ENCODE data around the gene TIA1. TPM values are rescaled to one million over a fixed set of nuclear protein-coding genes. Genes with fewer than 3 reads are reported as not detected.

TIA1 gene
- total RNA-seq, 1 experiment from 2014 or later, result 94.1 TPM

- no peak for ATAC-seq
- no peak overlapping the region for H3K4me3 ChIP-seq (replicated peaks in 1 of 2; ENCODE audit: low read depth in 1 of 2, low read length in 2 of 2)
- ChIA-PET RAD21 (ENCODE audit: low non-redundant PET in 1 of 2, low total read pairs in 2 of 2, uncharacterized antibody in 2 of 2, unreplicated experiment in 2 of 2) (no interaction called here), CTCF (no interaction called here), POLR2A (no interaction called here)
- H3K27ac ChIP-seq (ENCODE audit: low read depth, low read length), result no peak overlapping the region
- no peaks in the 10 kb centered on the region for H3K9me3 ChIP-seq (ENCODE audit: control insufficient read depth in 1 of 2, insufficient read depth in 1 of 2, low read depth in 1 of 2, low read length in 2 of 2)
- no peak for DNase-seq (ENCODE audit: low read depth, low spot score)
- H3K4me1 ChIP-seq (ENCODE audit: control insufficient read depth in 1 of 2, insufficient read depth in 2 of 2, low read length in 2 of 2), result no peaks in the 10 kb centered on the region
- no peaks in the 10 kb centered on the region for H3K9me2 ChIP-seq (ENCODE audit: insufficient read depth)
- H3K79me2 ChIP-seq (ENCODE audit: insufficient read depth, low read length), result no peaks in the 10 kb centered on the region
- H4K20me1 ChIP-seq (ENCODE audit: insufficient read depth), result no peaks in the 10 kb centered on the region
- no peak overlapping the region for H3K9ac ChIP-seq (ENCODE audit: low read length)
- peaks cover 17 to 54% of the 10 kb centered on the region in 2 experiments; a peak in 3 of 4 replicates for H3K36me3 ChIP-seq (ENCODE audit: control insufficient read depth in 1 of 2, insufficient read depth in 2 of 2, low read length in 2 of 2)
- intact Hi-C loops (cut with micrococcal nuclease), result no loop called here
- no peaks in the 10 kb centered on the region for H3K27me3 ChIP-seq (ENCODE audit: insufficient read depth, low read length)
- H3K4me2 ChIP-seq (ENCODE audit: low read length), result no peak overlapping the region
- no TSS peak for BruUV-seq (replicated peaks)
- no peak overlapping the region for H2AFZ ChIP-seq (ENCODE audit: low read depth, low read length, poor library complexity, severe bottlenecking)
- TF ChIP-seq YY1 (IDR thresholded peaks at IDR 0.05; ENCODE audit: extremely low read depth, insufficient replicate concordance, low read depth, low read length) (no peak), CBX3 (IDR thresholded peaks at IDR 0.05; ENCODE audit: low read depth) (no peak), POLR2A (IDR thresholded peaks at IDR 0.05; ENCODE audit: borderline replicate concordance, extremely low read depth, insufficient read depth, insufficient read length) (no peak), CEBPB (IDR thresholded peaks at IDR 0.05; ENCODE audit: low read depth) (no peak), EGR1 (IDR thresholded peaks at IDR 0.05; ENCODE audit: low read depth) (no peak), EZH2 (IDR thresholded peaks at IDR 0.05) (no peak), ZFX (IDR thresholded peaks at IDR 0.05) (no peak), ATF3 (IDR thresholded peaks at IDR 0.05) (no peak), SRF (IDR thresholded peaks at IDR 0.05; ENCODE audit: low read depth) (no peak), ZNF274 (IDR thresholded peaks at IDR 0.05; ENCODE audit: low read depth, low read length) (no peak), ZBTB33 (IDR thresholded peaks at IDR 0.05; ENCODE audit: extremely low read depth, insufficient replicate concordance, low read length) (no peak)
Observed at GRCh38 chr2:70214365-70214764, 34.1 kb downstream of the TIA1 start.
